Measurements from ENCODE around the gene MAP2K5. TPM values are rescaled to one million over a fixed set of nuclear protein-coding genes. Genes with fewer than 3 reads are reported as not detected.

The MAP2K5 gene
- total RNA-seq, 4 donors from 2014 or later = 10.2 to 13.8 (median 11.9) TPM

DNA sequence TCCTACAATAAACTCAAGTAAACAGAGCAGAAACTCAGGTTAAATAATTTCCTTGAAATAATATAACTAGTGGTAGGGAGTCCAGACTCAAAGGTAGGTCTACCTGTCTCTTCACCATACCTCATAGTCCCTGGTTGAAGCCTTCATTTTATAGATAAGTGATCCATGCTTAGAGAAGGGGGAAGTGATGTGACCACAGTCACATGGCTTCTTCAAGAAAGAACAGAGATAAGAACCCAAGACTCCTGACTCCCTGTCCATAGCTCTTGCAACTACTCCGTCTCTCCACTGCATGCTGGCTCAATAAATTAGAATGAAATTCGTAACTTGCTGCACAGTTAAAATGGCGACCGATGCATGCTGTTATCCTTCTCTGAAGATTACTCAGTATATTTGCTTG, 32.6 kb upstream of the MAP2K5 start:
- TF ChIP-seq EP300 (IDR thresholded peaks at IDR 0.05) (no peak), POLR2A (IDR thresholded peaks at IDR 0.05) (no peak)
- TF ChIP-seq, protein P1, sequence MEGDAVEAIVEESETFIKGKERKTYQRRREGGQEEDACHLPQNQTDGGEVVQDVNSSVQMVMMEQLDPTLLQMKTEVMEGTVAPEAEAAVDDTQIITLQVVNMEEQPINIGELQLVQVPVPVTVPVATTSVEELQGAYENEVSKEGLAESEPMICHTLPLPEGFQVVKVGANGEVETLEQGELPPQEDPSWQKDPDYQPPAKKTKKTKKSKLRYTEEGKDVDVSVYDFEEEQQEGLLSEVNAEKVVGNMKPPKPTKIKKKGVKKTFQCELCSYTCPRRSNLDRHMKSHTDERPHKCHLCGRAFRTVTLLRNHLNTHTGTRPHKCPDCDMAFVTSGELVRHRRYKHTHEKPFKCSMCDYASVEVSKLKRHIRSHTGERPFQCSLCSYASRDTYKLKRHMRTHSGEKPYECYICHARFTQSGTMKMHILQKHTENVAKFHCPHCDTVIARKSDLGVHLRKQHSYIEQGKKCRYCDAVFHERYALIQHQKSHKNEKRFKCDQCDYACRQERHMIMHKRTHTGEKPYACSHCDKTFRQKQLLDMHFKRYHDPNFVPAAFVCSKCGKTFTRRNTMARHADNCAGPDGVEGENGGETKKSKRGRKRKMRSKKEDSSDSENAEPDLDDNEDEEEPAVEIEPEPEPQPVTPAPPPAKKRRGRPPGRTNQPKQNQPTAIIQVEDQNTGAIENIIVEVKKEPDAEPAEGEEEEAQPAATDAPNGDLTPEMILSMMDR (IDR thresholded peaks at IDR 0.05) = no peak
- WGBS, 2 donors = 93 to 94% methylated on average over 4 of the region's 4 CpGs
- Histone ChIP-seq H3K36me3 (peaks cover 0 to 27% (median 0%) of the 10 kb centered on the region in 3 donors), H3K27me3 (no peaks in the 10 kb centered on the region), H3K4me1 (peaks cover 0 to 5% (median 2%) of the 10 kb centered on the region in 4 donors), H3K4me3 (no peak overlapping the region), H3K27ac (no peak overlapping the region), H3K9me3 (no peaks in the 10 kb centered on the region)
- DNase-seq (ENCODE audit: low spot score in 2 of 2) = no peak

- H3K4me3 ChIP-seq = no peak overlapping the region
- whole genome bisulfite sequencing, 2 donors = 78 to 83% methylated on average over 7 of the region's 7 CpGs
- H3K27ac ChIP-seq = no peak overlapping the region
- no peaks in the 10 kb centered on the region for H3K9me3 ChIP-seq
- H3K36me3 ChIP-seq = peaks cover 0 to 35% (median 0%) of the 10 kb centered on the region in 3 donors
- H3K4me1 ChIP-seq = peaks cover 0 to 5% (median 2%) of the 10 kb centered on the region in 4 donors
- no peaks in the 10 kb centered on the region for H3K27me3 ChIP-seq
- TF ChIP-seq, protein P1 (IDR thresholded peaks at IDR 0.05) = no peak
- no peak for TF ChIP-seq EP300 (IDR thresholded peaks at IDR 0.05)
- no peak for TF ChIP-seq POLR2A (IDR thresholded peaks at IDR 0.05)
- DNase-seq (ENCODE audit: low spot score in 2 of 2) = no peak
Measured at GRCh38 chr15:67510597-67511190, 31.8 kb upstream of the MAP2K5 start.

GRCh38 chr15:67511606-67512005, 30.9 kb upstream of the MAP2K5 start:
- H3K4me3 ChIP-seq = no peak overlapping the region
- TF ChIP-seq, protein P1 (IDR thresholded peaks at IDR 0.05) = no peak
- TF ChIP-seq POLR2A (IDR thresholded peaks at IDR 0.05) (no peak), EP300 (IDR thresholded peaks at IDR 0.05) (no peak)
- DNase-seq (ENCODE audit: low spot score in 2 of 2) = no peak
- no peaks in the 10 kb centered on the region for H3K27me3 ChIP-seq
- H3K27ac ChIP-seq = no peak overlapping the region
- H3K4me1 ChIP-seq = peaks cover 0 to 5% (median 2%) of the 10 kb centered on the region in 4 donors
- peaks cover 0 to 36% (median 0%) of the 10 kb centered on the region in 3 donors for H3K36me3 ChIP-seq
- H3K9me3 ChIP-seq = no peaks in the 10 kb centered on the region
- 98% methylated on average over 3 of the region's 3 CpGs for WGBS, 2 donors

GRCh38 chr15:67512140-67512539, 30.4 kb upstream of the MAP2K5 start:
- 28 to 43% methylated on average over 3 of the region's 3 CpGs for WGBS, 2 donors
- Histone ChIP-seq H3K36me3 (peaks cover 0 to 36% (median 0%) of the 10 kb centered on the region in 3 donors), H3K4me1 (peaks cover 0 to 4% (median under 1%) of the 10 kb centered on the region in 4 donors), H3K9me3 (no peaks in the 10 kb centered on the region), H3K27ac (no peak overlapping the region), H3K27me3 (no peaks in the 10 kb centered on the region), H3K4me3 (no peak overlapping the region)
- TF ChIP-seq, protein P1 (IDR thresholded peaks at IDR 0.05) = no peak
- TF ChIP-seq POLR2A (IDR thresholded peaks at IDR 0.05) (no peak), EP300 (IDR thresholded peaks at IDR 0.05) (no peak)
- no peak for DNase-seq (ENCODE audit: low spot score in 2 of 2)

DNA sequence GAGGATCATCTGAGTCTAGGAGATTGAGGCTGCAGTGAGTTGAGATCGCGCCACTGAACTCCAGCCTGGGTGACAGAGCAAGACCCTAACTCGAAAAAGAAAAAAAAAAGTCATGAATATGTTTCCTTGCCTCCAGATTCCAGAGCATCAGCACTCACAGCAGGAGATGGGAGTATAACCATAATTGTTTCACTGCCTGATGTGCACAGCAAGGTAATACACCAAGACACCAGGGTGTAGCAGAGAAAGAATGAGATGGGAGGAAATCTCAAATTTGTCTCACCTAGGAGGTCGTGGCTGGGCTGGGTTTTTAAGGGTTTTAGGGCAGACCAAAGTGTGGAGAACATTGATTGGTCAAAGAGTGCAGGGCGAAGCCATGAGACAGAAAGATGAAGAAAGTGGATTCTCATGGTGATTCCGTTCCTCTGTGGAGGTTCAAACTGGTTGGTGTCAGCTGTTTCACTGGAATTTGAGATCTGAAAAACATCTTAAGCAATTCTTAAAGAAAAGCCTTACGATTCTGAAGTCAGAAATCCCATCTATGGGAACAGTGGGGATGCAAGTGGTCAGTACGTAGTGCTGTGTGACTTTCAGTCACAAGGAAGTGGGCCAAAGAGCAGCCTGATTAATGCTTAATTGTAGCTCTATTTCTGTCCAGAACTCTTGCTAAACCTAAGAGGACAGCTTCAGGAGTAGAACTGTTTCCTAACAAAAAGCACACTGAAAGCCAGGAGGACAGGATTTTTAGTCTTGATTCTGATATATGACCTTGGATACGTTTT, 29.4 kb upstream of the MAP2K5 start:
- no peak for DNase-seq (ENCODE audit: low spot score in 2 of 2)
- no peak for TF ChIP-seq POLR2A (IDR thresholded peaks at IDR 0.05)
- TF ChIP-seq, protein P1 (IDR thresholded peaks at IDR 0.05) = no peak
- TF ChIP-seq EP300 (IDR thresholded peaks at IDR 0.05) = no peak
- Histone ChIP-seq H3K36me3 (peaks cover 0 to 36% (median 0%) of the 10 kb centered on the region in 3 donors), H3K9me3 (no peaks in the 10 kb centered on the region), H3K27me3 (no peaks in the 10 kb centered on the region), H3K27ac (no peak overlapping the region), H3K4me1 (no peaks in the 10 kb centered on the region), H3K4me3 (no peak overlapping the region)
- WGBS, 2 donors = 77 to 78% methylated on average over 9 of the region's 9 CpGs

Measured in tibial nerve (tissue), 4 donors.